A549 (cell line): Measurements from ENCODE around the gene PELI1. TPM values are rescaled to one million over a fixed set of nuclear protein-coding genes. Genes with fewer than 3 reads are reported as not detected.
A peak's percentile ranks its signal among the peaks of the same experiment; 100 is the strongest.

ENCODE experiments used
- ATAC-seq, 2 experiments: fragments of 200-7000 bp in 1 of 2; fragments of >200 bp in 1 of 2; cut with Nextera tagmentation in 1 of 2; cut with Tn5 transposase in 1 of 2; 3 replicates each; pipeline versions ENCODE4 v1.8.0 to v1.9.1; 2018 to 2020; ENCODE audit warnings: mild to moderate bottlenecking in 1 of 2, moderate library complexity in 1 of 2
- CTCF ChIA-PET: fragments of 300-600 bp; sonication (Branson Sonifier 250); formaldehyde crosslinking; extraction: SDS; loops from one replicate; lab custom pipeline; 2021; ENCODE audit warnings: antibody characterized with exemption, inconsistent platforms; lab: Yijun Ruan, JAX
- POLR2A ChIA-PET: fragments of 350-600 bp; formaldehyde crosslinking; extraction: SDS; loops from one replicate; lab custom pipeline; 2021; ENCODE audit warnings: antibody characterized with exemption, inconsistent platforms; lab: Yijun Ruan, JAX
- DNase-seq, 2 experiments: peaks; one replicate each; pipeline versions ENCODE4 v3.0.0 to v3.0.0-alpha.2; 2011 to 2016; ENCODE audit warnings: low read depth in 1 of 2, low spot score in 1 of 2
- FAIRE-seq: peaks from 2 replicates; lab custom pipeline; 2011; peaks lifted over from hg19 to GRCh38; lab: Jason Lieb, UNC
- H3K27ac ChIP-seq, 2 experiments: fragments of >200 bp; sonication (Bioruptor Twin); formaldehyde crosslinking; 3 replicates each; pipeline ENCODE4 v1.5.1; 2016 to 2017
- H3K4me1 ChIP-seq: fragments of >200 bp; sonication (Bioruptor Twin); formaldehyde crosslinking; 3 replicates; pipeline ENCODE4 v1.6.1; 2016
- H3K4me2 ChIP-seq: fragments of >200 bp; sonication (Bioruptor Twin); formaldehyde crosslinking; 3 replicates; pipeline ENCODE4 v1.6.1; 2016
- H3K4me3 ChIP-seq: fragments of >200 bp; sonication (Bioruptor Twin); formaldehyde crosslinking; 3 replicates; pipeline ENCODE4 v1.5.1; 2016
- H3K9me3 ChIP-seq: fragments of >200 bp; sonication (Bioruptor Twin); formaldehyde crosslinking; 3 replicates; pipeline ENCODE4 v1.6.1; 2016
- BHLHE40 ChIP-seq: IDR thresholded peaks from 2 replicates; pipeline ENCODE4 v1.6.1; 2012; ENCODE audit warnings: low read depth, low read length, inconsistent platforms
- CBX2 ChIP-seq: fragments of 200-600 bp; sonication (generic); IDR thresholded peaks from 2 replicates; pipeline ENCODE4 v1.6.1; 2016; ENCODE audit warnings: low read depth, mild to moderate bottlenecking, borderline replicate concordance
- CBX8 ChIP-seq: fragments of 200-600 bp; sonication (generic); IDR thresholded peaks from 2 replicates; pipeline ENCODE4 v1.6.1; 2016
- EHF ChIP-seq: fragments of 250-450 bp; sonication (Bioruptor Pico); IDR thresholded peaks from 2 replicates; pipeline ENCODE4 v1.5.0; 2020; ENCODE audit warnings: mild to moderate bottlenecking
- ESRRA ChIP-seq: fragments of 150-350 bp; IDR thresholded peaks from 2 replicates; pipeline ENCODE4 v1.6.1; 2014; ENCODE audit warnings: mild to moderate bottlenecking, low read length, borderline replicate concordance
- FOSL2 ChIP-seq, 2 experiments: fragments of 450-650 bp in 1 of 2; fragments of >200 bp in 1 of 2; sonication (Bioruptor Twin) in 1 of 2; formaldehyde crosslinking; IDR thresholded peaks; 2 replicates each; pipeline versions ENCODE4 v1.5.0 to v1.6.1; 2016 to 2020; ENCODE audit warnings: mild to moderate bottlenecking in 1 of 2, moderate library complexity in 1 of 2
- FOXS1 ChIP-seq: fragments of 250-450 bp; sonication (Bioruptor Pico); IDR thresholded peaks from 2 replicates; pipeline ENCODE4 v1.5.0; 2020; ENCODE audit warnings: mild to moderate bottlenecking, moderate library complexity
- HDAC2 ChIP-seq: fragments of 200-600 bp; sonication (generic); IDR thresholded peaks from 2 replicates; pipeline ENCODE4 v1.6.1; 2016
- HOXB13 ChIP-seq: fragments of 250-450 bp; sonication (Bioruptor Pico); IDR thresholded peaks from 2 replicates; pipeline ENCODE4 v1.5.0; 2020; ENCODE audit warnings: low read depth, mild to moderate bottlenecking, moderate library complexity
- JUNB ChIP-seq: fragments of >200 bp; sonication (Bioruptor Twin); formaldehyde crosslinking; IDR thresholded peaks from 2 replicates; pipeline ENCODE4 v1.6.1; 2016
- KDM1A ChIP-seq: fragments of 200-600 bp; sonication (generic); IDR thresholded peaks from 2 replicates; pipeline ENCODE4 v1.6.1; 2016; ENCODE audit warnings: low read depth, mild to moderate bottlenecking
- KDM5A ChIP-seq: fragments of 200-600 bp; sonication (generic); IDR thresholded peaks from 2 replicates; pipeline ENCODE4 v1.6.1; 2016; ENCODE audit warnings: antibody characterized with exemption, mild to moderate bottlenecking
- MAFK ChIP-seq: fragments of 450-650 bp; IDR thresholded peaks from 2 replicates; pipeline ENCODE4 v1.6.1; 2014; ENCODE audit not compliant: partially characterized antibody
- MAX ChIP-seq: IDR thresholded peaks from 2 replicates; pipeline ENCODE4 v1.6.1; 2012
- MAZ ChIP-seq: fragments of 150-350 bp; IDR thresholded peaks from 2 replicates; pipeline ENCODE4 v1.6.1; 2014; ENCODE audit warnings: antibody characterized with exemption, low read depth, low read length, borderline replicate concordance
- NPAS2 ChIP-seq: fragments of 250-450 bp; sonication (Bioruptor Pico); IDR thresholded peaks from 2 replicates; pipeline ENCODE4 v1.8.0; 2022; ENCODE audit warnings: mild to moderate bottlenecking, moderate library complexity, borderline replicate concordance
- PBX3 ChIP-seq: IDR thresholded peaks from 2 replicates; pipeline ENCODE4 v1.6.1; 2012
- POLR2A ChIP-seq: IDR thresholded peaks from 2 replicates; pipeline ENCODE4 v1.6.1; 2012; ENCODE audit warnings: mild to moderate bottlenecking, low read length
- SMC3 ChIP-seq: fragments of >200 bp; sonication (Bioruptor Twin); formaldehyde crosslinking; IDR thresholded peaks from 3 replicates; pipeline ENCODE4 v1.6.1; 2018; ENCODE audit warnings: inconsistent platforms
- SREBF2 ChIP-seq: fragments of 450-650 bp; IDR thresholded peaks from 2 replicates; pipeline ENCODE4 v1.6.1; 2014; ENCODE audit warnings: mild to moderate bottlenecking, moderate library complexity
- TP53 ChIP-seq: fragments of 250-450 bp; sonication (Bioruptor Pico); IDR thresholded peaks from 2 replicates; pipeline ENCODE4 v1.5.0; 2021; ENCODE audit warnings: mild to moderate bottlenecking, moderate library complexity
- ZFP36 ChIP-seq: fragments of 450-650 bp; IDR thresholded peaks from 2 replicates; pipeline ENCODE4 v1.6.1; 2014; ENCODE audit warnings: borderline replicate concordance; ENCODE audit not compliant: partially characterized antibody
- ZNF302 ChIP-seq: fragments of 250-450 bp; sonication (Bioruptor Pico); IDR thresholded peaks from 2 replicates; pipeline ENCODE4 v1.9.0; 2021; ENCODE audit warnings: inconsistent platforms, mild to moderate bottlenecking, moderate library complexity
- ZSCAN20 ChIP-seq: fragments of 250-450 bp; sonication (Bioruptor Pico); IDR thresholded peaks from 2 replicates; pipeline ENCODE4 v1.8.0; 2022; ENCODE audit warnings: mild to moderate bottlenecking, moderate library complexity
- WGBS: methylation state at CpG from one replicate; pipeline ENCODE4 v1.1.6; 2017; ENCODE audit errors: missing lambda C conversion rate; 5-methylcytosine and 5-hydroxymethylcytosine counted together
- polyA plus RNA-seq, 4 experiments: library from polyadenylated mRNA; depleted of rRNA in 3 of 4; stranded (reverse); fragments of >200 nt; fragmentation: RNase III in 1 of 4; extraction: RNeasy Plus Mini Kit Qiagen cat#74134 plus additional on column Dnase treatment in 1 of 4; gene quantifications; 2 replicates in 3 of 4; 3 replicates in 1 of 4; pipeline ENCODE4 v1.2.3, GENCODE V29; 2011 to 2017

PELI1 gene
- polyA plus RNA-seq, 2 of the 4 experiments (the other 2 are of a cell fraction) = 2.1 to 5.1 TPM

- no peak for ATAC-seq
- DNase-seq = no peak
- Histone ChIP-seq H3K9me3 (no peaks in the 10 kb centered on the region), H3K4me1 (peaks cover 10% of the 10 kb centered on the region; the same call in 1 of the 3 replicates), H3K4me3 (no peak overlapping the region), H3K4me2 (no peak overlapping the region), H3K27ac (no peak overlapping the region)
- 86% methylated on average over 3 of the region's 3 CpGs for WGBS
- ChIA-PET POLR2A (no interaction called here), CTCF (interaction anchor here (5.4 kb wide), 1 partner anchor 14 kb away, joined by 23 read pairs; no protein-coding TSS in a partner anchor)
- no peak for TF ChIP-seq BHLHE40
- no peak for TF ChIP-seq ZSCAN20 (CRISPR knock-in tag)
- TF ChIP-seq NPAS2 (CRISPR knock-in tag) = no peak
- TF ChIP-seq MAFK = no peak
- TF ChIP-seq FOXS1 = no peak
- TF ChIP-seq MAX = no peak
- FAIRE-seq = no peak
Observed at GRCh38 chr2:64063454-64063853, 80.8 kb downstream of the PELI1 start.

GRCh38 chr2:64062840-64063239, 81.4 kb downstream of the PELI1 start:
- H3K4me1 ChIP-seq = peaks cover 10% of the 10 kb centered on the region; the same call in 1 of the 3 replicates
- FAIRE-seq (no peak), ATAC-seq (peak in 1 of 2 experiments; percentile 59; a peak in 3 of 6 replicates), DNase-seq (peak in 1 of 2 experiments; percentile 31)
- no peak for TF ChIP-seq HDAC2
- TF ChIP-seq MAZ = no peak
- TF ChIP-seq FOSL2 (IDR thresholded peaks at IDR 0.05) = no peak
- peak; percentile 24; the same call in 1 of the 2 replicates for TF ChIP-seq FOSL2 (CRISPR knock-in tag; IDR thresholded peaks at IDR 0.05)
- peak overlapping the region; percentile 2; the same call in 1 of the 3 replicates for H3K4me2 ChIP-seq
- POLR2A ChIA-PET = no interaction called here
- H3K9me3 ChIP-seq = no peaks in the 10 kb centered on the region
- no peak overlapping the region for H3K27ac ChIP-seq
- H3K4me3 ChIP-seq = no peak overlapping the region
- CTCF ChIA-PET = interaction anchor here (5.4 kb wide), 1 partner anchor 13 kb away, joined by 23 read pairs; no protein-coding TSS in a partner anchor

GRCh38 chr2:64059270-64059669, 85.0 kb downstream of the PELI1 start:
- Histone ChIP-seq H3K9me3 (no peaks in the 10 kb centered on the region), H3K4me1 (peaks cover 10% of the 10 kb centered on the region; the same call in 1 of the 3 replicates), H3K4me3 (no peak overlapping the region), H3K27ac (no peak overlapping the region), H3K4me2 (no peak overlapping the region)
- ChIA-PET POLR2A (no interaction called here), CTCF (interaction anchor here (0.7 to 1.2 kb wide), 2 partner anchors 10 to 272 kb away, joined by 3 to 8 read pairs; no protein-coding TSS in a partner anchor)
- ATAC-seq (no peak), FAIRE-seq (no peak), DNase-seq (no peak)
- peak; percentile 83 for TF ChIP-seq MAFK
- TF ChIP-seq SREBF2 = no peak
- no peak for TF ChIP-seq ZFP36

GRCh38 chr2:64056021-64056420, 88.2 kb downstream of the PELI1 start:
- H3K4me1 ChIP-seq = no peaks in the 10 kb centered on the region
- TF ChIP-seq MAX (no peak), ZNF302 (CRISPR knock-in tag) (no peak), SMC3 (no peak), CBX8 (no peak), FOSL2 (IDR thresholded peaks at IDR 0.05) (no peak), FOSL2 (CRISPR knock-in tag; IDR thresholded peaks at IDR 0.05) (no peak), EHF (no peak), POLR2A (no peak), KDM1A (no peak), ESRRA (no peak), TP53 (CRISPR knock-in tag) (no peak), KDM5A (no peak), ZFP36 (no peak), SREBF2 (no peak), JUNB (no peak), CBX2 (no peak), ZSCAN20 (CRISPR knock-in tag) (no peak), PBX3 (no peak), HOXB13 (CRISPR knock-in tag) (no peak), FOXS1 (no peak)
- TF ChIP-seq, all 56 proteins: peak for 0
- ATAC-seq (no peak), DNase-seq (no peak), FAIRE-seq (no peak)
- ChIA-PET CTCF (interaction anchor here (0.8 to 1.2 kb wide), 2 partner anchors 275 to 462 kb away, joined by 3 to 4 read pairs; no protein-coding TSS in a partner anchor), POLR2A (no interaction called here)
- no peak overlapping the region for H3K4me2 ChIP-seq
- 67% methylated on average over 2 of the region's 2 CpGs for WGBS
- H3K9me3 ChIP-seq = no peaks in the 10 kb centered on the region
- no peak overlapping the region for H3K27ac ChIP-seq
- H3K4me3 ChIP-seq = no peak overlapping the region
